Chondrocyte (in vitro differentiated cells): ENCODE measurements around the gene PHETA1. TPM values are rescaled to one million over a fixed set of nuclear protein-coding genes. Genes with fewer than 3 reads are reported as not detected.
A peak's percentile ranks its signal among the peaks of the same experiment; 100 is the strongest.

Experiments
- DNase-seq: peaks from one replicate; pipeline ENCODE4 v3.0.0; 2021; ENCODE audit warnings: mixed read lengths, low spot score
- H3K27ac Mint-ChIP-seq: one replicate; pipeline ENCODE4 v1.8.0; 2021; ENCODE audit warnings: mild to moderate bottlenecking, moderate library complexity, mixed read lengths; ENCODE audit not compliant: unreplicated experiment
- H3K27me3 Mint-ChIP-seq: 2 replicates; pipeline ENCODE4 v1.8.0; 2021; ENCODE audit warnings: low read depth, mixed read lengths
- H3K36me3 Mint-ChIP-seq: 2 replicates; pipeline ENCODE4 v1.8.0; 2021; ENCODE audit warnings: low read depth, mixed read lengths
- H3K4me1 Mint-ChIP-seq: 2 replicates; pipeline ENCODE4 v1.8.0; 2021; ENCODE audit warnings: low read depth, mild to moderate bottlenecking, mixed read lengths
- H3K4me3 Mint-ChIP-seq: one replicate; pipeline ENCODE4 v1.8.0; 2021; ENCODE audit warnings: mild to moderate bottlenecking, moderate library complexity, mixed read lengths; ENCODE audit not compliant: unreplicated experiment
- H3K9me3 Mint-ChIP-seq: 2 replicates; pipeline ENCODE4 v1.8.0; 2021; ENCODE audit warnings: low read depth, mixed read lengths
- total RNA-seq: library from RNA; stranded (reverse); gene quantifications from 3 replicates; pipeline ENCODE4 v1.2.1, GENCODE V29; 2021
- TF ChIP-seq, protein P1 (sequence below): fragments of 200-600 bp; sonication (generic); IDR thresholded peaks from 2 replicates; pipeline ENCODE4 v1.5.0; 2021; ENCODE audit warnings: antibody characterized with exemption, mild to moderate bottlenecking, moderate library complexity

The PHETA1 gene
- total RNA-seq, 1 donor from 2014 or later: 14.2 TPM

DNA sequence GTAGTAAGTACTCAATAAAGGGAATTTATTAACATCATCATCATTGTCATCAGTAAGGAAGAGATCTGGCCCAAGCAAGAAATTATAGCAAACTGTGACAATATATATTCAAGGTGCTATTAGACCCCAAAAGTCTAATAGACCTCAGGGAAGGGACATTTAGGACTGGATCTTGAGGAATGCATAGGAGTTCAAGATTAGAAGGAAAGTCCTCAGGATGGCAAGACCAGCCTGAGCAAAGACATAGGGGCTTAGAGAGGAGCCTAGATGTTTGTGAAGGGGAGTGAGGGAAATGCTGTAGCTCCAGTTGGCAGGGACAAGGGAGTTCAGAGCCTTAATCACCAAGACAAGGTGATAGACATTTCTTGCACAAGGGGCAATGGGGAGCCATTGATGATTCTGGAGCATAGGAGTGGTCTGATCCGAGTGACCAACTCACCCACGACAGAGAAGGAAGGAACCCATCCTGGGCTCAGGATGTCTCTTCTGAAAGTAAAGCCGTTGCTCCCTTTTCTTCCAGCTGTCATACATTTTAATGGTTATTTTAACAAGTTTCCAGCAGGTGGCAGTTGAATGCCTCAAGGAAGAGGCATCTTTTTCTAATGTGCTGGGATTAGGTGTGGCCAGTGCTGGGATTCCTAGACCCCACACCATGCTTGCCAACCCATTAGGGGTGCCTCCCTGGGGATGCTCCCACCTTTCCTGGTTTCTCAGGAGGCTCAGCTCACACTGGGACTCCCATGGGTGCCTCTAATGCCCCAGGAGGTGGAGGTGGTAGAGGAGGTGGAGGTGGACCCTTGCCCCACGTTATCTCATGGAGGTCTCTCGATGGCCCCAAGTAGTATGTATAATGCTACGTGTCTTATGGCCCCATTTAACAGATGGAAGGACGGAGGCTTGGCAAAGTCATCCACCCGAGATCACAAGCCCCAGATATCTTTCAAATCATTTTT lies 37.8 kb downstream of the PHETA1 start:
- DNase-seq: no peak
- Mint-ChIP-seq H3K36me3 (no peaks in the 10 kb centered on the region), H3K9me3 (no peaks in the 10 kb centered on the region), H3K4me1 (no peaks in the 10 kb centered on the region), H3K27me3 (peaks cover 5% of the 10 kb centered on the region), H3K4me3 (no peak overlapping the region), H3K27ac (no peak overlapping the region)
- TF ChIP-seq, protein P1, sequence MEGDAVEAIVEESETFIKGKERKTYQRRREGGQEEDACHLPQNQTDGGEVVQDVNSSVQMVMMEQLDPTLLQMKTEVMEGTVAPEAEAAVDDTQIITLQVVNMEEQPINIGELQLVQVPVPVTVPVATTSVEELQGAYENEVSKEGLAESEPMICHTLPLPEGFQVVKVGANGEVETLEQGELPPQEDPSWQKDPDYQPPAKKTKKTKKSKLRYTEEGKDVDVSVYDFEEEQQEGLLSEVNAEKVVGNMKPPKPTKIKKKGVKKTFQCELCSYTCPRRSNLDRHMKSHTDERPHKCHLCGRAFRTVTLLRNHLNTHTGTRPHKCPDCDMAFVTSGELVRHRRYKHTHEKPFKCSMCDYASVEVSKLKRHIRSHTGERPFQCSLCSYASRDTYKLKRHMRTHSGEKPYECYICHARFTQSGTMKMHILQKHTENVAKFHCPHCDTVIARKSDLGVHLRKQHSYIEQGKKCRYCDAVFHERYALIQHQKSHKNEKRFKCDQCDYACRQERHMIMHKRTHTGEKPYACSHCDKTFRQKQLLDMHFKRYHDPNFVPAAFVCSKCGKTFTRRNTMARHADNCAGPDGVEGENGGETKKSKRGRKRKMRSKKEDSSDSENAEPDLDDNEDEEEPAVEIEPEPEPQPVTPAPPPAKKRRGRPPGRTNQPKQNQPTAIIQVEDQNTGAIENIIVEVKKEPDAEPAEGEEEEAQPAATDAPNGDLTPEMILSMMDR: peak; percentile 81

DNA sequence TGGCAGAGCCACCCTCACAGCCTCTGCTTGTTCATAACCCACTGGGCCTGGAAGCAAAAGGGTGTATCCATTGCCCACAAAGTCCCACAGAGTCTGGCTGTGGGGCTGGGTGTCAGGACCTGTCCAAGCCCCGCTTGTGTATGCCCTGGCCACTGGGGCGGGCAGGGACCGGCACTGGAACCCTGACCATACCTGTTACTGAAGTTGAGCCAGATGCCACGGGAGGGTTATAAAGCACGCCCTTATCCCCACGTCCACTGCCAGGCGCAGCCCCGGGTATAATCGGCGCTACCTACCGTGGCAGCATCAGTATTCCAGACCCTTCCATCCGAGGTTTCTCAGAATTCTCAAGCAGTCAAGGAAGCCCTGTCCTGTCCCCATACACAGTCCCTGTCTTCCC lies 40.8 kb downstream of the PHETA1 start:
- DNase-seq: no peak
- Mint-ChIP-seq H3K36me3 (no peaks in the 10 kb centered on the region), H3K4me1 (no peaks in the 10 kb centered on the region), H3K4me3 (no peak overlapping the region), H3K27me3 (no peaks in the 10 kb centered on the region), H3K9me3 (no peaks in the 10 kb centered on the region), H3K27ac (no peak overlapping the region)
- TF ChIP-seq, protein P1: no peak

GRCh38 chr12:111327474-111327873 lies 41.4 kb downstream of the PHETA1 start:
- no peak overlapping the region for H3K27ac Mint-ChIP-seq
- H3K9me3 Mint-ChIP-seq: no peaks in the 10 kb centered on the region
- H3K27me3 Mint-ChIP-seq: no peaks in the 10 kb centered on the region

DNA sequence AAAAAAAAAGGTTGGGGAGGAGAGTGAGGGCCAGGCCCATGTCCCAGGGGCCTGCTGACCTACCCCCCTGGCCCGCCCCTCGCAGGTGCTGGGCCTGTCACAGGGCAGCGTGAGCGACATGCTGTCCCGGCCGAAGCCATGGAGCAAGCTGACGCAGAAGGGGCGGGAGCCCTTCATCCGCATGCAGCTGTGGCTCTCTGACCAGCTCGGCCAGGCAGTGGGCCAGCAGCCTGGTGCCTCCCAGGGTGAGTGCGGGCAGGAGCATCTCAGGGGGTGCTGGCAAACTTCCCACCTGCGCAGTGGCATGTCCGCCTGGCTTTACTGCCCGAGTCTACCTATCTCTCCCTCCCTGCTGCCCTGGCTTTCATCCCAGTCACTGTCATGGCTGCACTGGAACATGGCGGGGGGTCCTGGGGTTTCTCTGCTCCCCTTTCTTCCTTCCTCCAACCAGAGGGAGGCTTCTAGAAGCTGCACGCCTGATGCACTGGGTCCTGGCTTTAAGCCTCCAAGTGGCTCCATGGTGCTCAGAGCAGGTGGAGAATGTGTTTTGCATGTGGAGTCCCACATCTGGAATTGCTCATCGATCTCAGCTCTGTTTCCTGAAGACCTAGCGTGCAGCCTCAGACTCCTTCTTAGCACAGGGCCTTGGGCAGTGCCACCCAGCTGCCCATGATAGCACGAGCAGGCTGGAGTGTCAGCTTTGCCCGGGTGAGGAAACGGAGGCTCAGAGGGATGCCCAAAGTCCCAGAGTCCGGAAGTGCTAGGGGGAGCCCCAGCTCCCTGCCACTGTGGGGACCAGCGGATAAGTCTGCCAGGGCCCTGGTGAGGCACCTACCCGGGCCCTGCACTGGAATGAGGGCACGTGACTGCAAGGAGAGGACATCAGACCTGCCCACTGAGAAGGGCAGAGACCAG lies 46.3 kb downstream of the PHETA1 start:
- Mint-ChIP-seq H3K9me3 (no peaks in the 10 kb centered on the region), H3K27me3 (no peaks in the 10 kb centered on the region), H3K27ac (no peak overlapping the region), H3K36me3 (no peaks in the 10 kb centered on the region), H3K4me1 (no peaks in the 10 kb centered on the region), H3K4me3 (no peak overlapping the region)
- DNase-seq: no peak
- TF ChIP-seq, protein P1: no peak

More at GRCh38 chr12:111327474-111327873, 41.4 kb downstream of the PHETA1 start:
- no peaks in the 10 kb centered on the region for H3K4me1 Mint-ChIP-seq
- no peak overlapping the region for H3K4me3 Mint-ChIP-seq
- H3K36me3 Mint-ChIP-seq: no peaks in the 10 kb centered on the region
- DNase-seq: no peak
- TF ChIP-seq, protein P1: no peak

GRCh38 chr12:111321317-111321716 lies 47.6 kb downstream of the PHETA1 start:
- H3K27me3 Mint-ChIP-seq: peaks cover 10% of the 10 kb centered on the region
- H3K4me3 Mint-ChIP-seq: no peak overlapping the region
- TF ChIP-seq, protein P1: no peak
- H3K36me3 Mint-ChIP-seq: no peaks in the 10 kb centered on the region
- H3K9me3 Mint-ChIP-seq: no peaks in the 10 kb centered on the region
- no peak overlapping the region for H3K27ac Mint-ChIP-seq
- DNase-seq: no peak
- H3K4me1 Mint-ChIP-seq: no peaks in the 10 kb centered on the region
